HG02610 (cell line): ENCODE data around the gene TRIM68.

ENCODE experiments used
- ATAC-seq: cut with Tn5 transposase; IDR thresholded peaks from one replicate; pipeline ENCODE4 v1.9.1; 2021; ENCODE audit warnings: mild to moderate bottlenecking, moderate library complexity; ENCODE audit not compliant: unreplicated experiment

Gene TRIM68, protein sequence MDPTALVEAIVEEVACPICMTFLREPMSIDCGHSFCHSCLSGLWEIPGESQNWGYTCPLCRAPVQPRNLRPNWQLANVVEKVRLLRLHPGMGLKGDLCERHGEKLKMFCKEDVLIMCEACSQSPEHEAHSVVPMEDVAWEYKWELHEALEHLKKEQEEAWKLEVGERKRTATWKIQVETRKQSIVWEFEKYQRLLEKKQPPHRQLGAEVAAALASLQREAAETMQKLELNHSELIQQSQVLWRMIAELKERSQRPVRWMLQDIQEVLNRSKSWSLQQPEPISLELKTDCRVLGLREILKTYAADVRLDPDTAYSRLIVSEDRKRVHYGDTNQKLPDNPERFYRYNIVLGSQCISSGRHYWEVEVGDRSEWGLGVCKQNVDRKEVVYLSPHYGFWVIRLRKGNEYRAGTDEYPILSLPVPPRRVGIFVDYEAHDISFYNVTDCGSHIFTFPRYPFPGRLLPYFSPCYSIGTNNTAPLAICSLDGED

DNA sequence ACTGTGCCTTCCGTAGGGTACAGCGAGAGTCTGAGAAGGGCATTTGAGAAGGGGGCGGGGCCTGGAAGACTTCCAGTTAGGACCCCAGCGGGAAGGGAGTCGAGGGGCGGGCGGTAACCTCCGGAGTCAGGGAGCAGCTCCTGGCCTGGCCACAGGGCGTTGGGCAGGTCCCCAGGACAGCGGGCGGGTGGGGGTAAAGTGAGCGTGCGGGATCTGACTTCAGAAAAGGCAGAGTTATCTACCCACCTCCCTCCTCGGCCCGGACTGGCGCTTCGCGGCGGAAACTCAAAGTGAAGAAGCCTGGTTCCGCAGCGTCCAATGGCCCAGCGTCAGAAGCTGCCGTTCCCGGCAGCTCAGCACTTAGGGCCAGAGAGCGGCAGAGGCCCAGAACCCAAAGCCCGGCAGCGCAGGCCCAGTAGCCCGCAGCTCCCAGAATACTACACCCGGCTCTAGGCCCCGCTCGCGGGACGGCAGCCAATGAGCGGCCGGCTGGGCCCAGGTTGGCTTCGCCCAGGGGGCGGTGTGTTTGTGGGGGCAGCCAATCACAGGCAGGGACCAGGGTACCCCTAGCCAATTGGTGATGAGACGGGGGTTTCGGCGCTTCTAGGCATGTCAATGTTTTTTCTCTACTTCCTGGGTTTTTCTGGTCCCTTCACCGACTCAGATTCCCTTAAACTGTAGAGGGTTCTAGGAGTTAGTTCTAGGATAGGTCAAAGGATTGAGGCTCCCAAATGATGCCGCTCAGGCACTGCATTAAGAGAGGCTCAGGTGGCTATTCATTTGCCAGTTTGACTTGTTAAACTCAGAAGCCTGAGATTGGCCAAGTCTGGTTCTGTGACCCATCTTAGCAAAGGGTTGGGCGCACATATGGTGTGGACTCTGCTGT lies at the start of gene TRIM68:
Gene TRIM68, minus strand, starts transcription at position 451 of the 886 bp plus-strand sequence. CDS start 2,727 bp downstream, outside the sequence.
- peak; percentile 100 for ATAC-seq

DNA sequence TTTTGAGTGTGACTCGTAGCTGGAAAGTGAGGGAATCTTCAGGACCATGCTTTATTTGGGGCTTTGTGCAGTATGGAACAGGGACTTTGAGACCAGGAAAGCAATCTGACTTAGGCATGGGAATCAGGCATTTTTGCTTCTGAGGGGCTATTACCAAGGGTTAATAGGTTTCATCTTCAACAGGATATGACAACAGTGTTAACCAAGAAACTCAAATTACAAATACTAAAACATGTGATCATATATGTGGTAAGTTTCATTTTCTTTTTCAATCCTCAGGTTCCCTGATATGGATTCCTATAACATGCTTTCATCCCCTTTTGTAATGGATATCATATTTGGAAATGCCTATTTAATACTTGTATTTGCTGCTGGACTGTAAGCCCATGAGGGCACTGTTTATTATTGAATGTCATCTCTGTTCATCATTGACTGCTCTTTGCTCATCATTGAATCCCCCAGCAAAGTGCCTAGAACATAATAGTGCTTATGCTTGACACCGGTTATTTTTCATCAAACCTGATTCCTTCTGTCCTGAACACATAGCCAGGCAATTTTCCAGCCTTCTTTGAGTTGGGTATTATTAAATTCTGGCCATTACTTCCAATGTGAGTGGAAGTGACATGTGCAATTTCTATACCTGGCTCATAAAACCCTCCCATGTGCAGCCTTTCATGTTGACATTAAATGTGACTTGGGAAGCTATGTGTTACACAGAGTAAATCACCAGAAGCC lies 46.8 kb upstream of the TRIM68 start:
- no peak for ATAC-seq

DNA sequence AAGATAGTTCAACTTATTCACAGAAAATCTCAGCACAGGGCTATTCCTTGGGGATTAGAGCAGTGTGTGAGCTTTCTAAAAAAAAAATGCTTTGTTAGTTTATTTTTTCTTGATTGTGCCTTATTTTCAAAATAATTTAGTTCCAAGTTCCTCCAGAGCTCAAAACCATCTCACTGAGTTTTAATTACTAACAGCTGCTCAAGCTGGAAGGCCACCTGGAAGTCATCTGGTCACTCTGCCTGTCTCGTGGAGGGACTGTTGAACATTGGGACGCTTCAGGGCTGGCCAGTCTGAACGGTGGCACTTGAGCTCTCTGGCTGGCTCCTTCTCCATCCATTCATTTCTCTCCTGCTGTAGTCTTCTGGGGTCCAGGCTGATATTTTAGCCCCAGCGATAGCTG lies 39.7 kb upstream of the TRIM68 start:
- no peak for ATAC-seq

DNA sequence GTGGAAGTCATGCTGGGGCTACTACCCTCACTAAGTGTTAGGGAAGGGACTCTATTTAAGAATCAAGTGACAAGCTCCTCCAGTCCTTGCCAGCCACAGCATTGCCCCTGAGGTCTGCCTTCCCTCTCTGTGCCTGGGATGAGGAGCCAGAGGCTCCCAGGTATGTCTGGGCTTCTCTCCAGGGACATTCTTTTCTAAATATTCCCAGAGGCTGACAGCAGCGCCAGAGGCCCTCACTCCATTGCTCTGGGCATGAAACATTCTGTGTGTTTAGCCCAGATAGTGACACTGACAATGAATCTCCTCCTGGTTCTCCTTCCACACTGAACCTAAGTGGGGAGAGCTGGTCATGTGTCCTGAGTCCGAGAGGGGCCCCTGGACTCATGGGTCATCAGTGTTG lies 37.9 kb upstream of the TRIM68 start:
- no peak for ATAC-seq

DNA sequence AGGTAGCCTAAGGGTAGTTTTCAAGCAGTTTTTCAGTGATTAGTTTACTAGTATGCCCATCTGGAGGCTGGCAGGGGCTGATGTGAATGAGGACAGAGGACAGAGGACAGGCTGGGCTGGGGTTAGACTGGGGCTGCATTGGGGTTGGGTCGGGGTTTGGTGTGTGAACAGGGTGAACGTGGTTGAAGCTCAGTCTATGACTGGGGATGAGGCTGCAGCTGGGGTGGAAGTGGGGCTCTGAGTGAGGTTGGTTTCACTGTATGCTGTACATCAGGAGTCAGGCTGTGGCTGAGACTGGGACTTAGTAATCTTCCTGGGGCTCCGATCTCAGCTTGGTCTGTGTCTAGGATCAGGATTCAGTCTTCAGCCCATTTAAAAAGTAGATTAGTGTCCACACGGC lies 36.2 kb upstream of the TRIM68 start:
- ATAC-seq, result no peak

DNA sequence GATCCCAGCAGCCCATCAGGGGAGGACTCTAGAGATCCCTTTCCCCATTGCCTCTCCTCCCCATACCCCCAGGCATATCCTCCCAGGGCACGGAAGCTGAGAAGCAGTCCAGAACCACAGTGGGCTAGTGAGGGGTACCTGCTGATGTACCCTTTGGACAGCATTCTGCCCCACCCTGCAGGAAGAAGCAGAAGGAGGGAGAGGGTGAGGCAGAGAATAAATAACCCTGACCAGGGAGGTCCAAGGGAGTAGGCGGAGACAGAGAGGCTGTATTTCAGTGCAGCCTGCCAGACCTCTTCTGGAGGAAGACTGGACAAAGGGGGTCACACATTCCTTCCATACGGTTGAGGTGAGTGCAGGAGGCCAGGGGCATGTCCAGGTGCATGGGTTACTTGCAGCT lies 35.7 kb upstream of the TRIM68 start, which contains the start of gene OR51E1:
Gene OR51E1, plus strand, starts transcription at position 301 of the 400 bp plus-strand sequence. CDS start 8,545 bp downstream, outside the sequence.
- ATAC-seq, result no peak

DNA sequence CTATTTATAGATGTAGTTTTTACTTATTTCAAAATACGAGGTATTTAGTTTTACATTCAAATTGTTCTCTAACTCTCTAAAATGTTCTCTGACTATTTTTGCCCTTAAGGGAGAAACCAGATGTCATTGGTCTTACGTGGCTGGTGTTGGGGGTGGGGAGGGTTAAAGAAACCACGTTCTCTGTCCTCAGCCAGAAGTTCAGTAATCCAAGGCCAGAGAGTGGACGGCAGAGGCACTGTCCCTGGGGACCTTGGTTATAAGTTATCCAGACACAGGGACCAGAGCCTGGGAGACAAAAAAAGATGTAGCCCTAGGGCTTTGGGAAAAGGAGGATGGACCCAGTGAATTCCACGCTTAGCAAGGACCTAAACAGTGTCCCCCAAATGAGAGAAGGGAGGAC lies 35.0 kb upstream of the TRIM68 start:
- no peak for ATAC-seq

DNA sequence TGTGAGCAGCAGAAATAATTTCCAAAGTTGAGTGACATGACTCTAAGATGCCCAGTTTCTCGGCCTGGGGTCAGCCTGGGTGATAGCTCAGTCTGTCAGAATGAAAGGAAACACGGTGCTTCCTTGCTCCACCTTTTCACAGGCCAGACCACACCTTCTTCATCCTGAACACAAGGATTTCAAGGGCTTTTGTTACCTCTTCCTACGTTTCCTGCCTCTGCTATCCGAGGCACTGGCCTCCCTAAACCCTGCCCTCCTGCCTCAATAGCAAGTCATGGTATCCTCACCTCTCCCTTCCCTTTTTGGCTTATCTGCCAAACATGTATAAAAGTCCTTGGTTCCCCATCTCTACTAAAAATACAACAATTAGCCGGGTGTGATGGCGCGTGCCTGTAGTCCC lies 34.0 kb upstream of the TRIM68 start:
- ATAC-seq, result no peak

DNA sequence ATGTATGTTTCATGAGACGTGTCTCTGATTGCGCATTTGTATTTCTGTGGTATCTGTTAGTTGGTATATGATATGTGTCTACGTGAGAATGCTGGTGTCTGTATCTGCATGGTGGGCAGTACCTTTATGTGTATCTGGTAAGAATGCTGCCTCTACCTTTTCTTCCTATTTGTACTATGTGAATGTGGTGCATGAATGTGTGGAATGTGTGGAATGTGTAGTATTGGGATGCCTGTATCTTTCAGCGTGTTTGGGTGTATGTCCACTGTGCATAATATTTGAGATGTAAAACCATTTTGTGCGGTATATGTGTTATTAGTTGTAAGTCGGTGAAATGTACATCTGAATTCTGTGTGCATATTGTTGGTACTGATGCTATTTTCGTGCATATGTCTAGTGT lies 33.5 kb upstream of the TRIM68 start:
- ATAC-seq, result no peak

DNA sequence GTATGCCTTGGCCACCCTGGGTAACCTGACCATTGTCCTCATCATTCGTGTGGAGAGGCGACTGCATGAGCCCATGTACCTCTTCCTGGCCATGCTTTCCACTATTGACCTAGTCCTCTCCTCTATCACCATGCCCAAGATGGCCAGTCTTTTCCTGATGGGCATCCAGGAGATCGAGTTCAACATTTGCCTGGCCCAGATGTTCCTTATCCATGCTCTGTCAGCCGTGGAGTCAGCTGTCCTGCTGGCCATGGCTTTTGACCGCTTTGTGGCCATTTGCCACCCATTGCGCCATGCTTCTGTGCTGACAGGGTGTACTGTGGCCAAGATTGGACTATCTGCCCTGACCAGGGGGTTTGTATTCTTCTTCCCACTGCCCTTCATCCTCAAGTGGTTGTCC lies 31.9 kb upstream of the TRIM68 start:
- no peak for ATAC-seq

DNA sequence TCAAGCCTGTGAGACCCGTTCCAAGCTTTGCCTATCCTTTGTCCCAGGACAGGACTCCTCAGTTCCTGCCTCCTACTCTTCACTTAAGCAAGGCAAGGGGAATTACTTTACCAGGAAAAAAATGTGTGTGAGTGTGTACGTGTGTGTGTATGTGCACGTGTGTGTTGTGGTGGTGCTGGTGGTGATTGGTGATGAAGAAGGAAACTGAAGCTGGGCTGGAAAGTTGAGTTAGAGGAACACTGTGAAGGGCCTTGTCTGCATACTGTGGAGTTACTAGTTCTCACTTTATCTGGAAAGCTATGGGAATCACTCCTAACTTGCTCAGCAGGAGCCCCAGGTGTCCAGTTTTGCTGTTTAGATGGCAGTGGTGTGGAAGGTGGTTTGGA lies 29.6 kb upstream of the TRIM68 start:
- no peak for ATAC-seq

DNA sequence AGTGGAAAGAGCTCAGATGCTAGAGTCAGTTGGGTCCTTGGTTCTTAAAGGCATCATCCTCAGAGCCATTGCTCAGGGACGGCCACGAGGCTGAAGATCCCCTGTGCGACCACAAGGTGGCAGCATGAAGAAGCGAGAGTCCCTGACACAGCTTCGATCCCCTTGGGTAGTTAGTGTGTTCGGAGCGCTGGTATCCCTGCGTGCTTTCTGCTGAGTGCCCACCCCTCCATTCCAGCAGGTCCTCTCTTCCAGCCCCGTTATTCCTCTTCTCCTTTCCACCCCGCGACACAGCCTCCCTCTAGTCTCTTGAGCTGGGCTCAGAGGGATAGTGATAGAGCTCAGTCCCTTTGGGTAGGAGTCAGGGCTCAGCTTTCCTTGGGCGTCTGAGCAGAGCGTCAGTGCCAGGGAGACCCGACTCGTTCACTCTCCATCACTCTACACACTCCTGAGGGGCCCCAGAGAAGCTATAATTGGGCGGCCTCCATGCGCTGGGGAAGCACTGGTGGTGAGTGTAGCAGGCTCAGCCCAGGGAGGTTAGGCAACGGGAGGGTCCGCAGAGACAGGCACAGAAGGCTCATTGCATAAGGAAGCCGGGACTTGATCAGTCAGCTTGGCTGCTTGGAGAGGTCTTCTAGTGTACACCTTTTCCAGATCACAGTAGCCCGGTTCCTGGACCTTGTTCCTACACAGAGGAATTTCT lies 29.1 kb upstream of the TRIM68 start, which contains the start of gene OR51D1:
Gene OR51D1, plus strand, starts transcription at position 516 of the 700 bp plus-strand sequence. CDS start 2,314 bp downstream, outside the sequence.
- ATAC-seq, result peak; percentile 96

DNA sequence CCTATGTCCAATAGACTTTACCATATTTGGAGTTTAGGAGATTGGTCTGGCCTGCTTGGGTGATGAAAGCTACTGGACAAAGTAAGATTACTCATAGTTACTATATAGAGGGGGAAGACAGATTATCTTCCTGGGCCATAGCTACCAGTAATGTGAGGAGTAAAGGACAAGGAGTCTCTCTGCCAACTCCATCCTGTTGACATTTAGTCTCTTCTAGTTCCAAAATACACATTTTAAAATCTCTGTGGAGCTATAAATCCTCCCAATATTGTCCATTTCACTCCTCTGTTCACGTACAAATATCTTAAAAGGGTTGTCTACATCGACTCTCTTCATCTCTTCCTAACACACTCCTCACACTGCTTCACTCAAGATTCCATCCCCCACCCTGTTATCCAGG lies 28.1 kb upstream of the TRIM68 start:
- ATAC-seq, result no peak

DNA sequence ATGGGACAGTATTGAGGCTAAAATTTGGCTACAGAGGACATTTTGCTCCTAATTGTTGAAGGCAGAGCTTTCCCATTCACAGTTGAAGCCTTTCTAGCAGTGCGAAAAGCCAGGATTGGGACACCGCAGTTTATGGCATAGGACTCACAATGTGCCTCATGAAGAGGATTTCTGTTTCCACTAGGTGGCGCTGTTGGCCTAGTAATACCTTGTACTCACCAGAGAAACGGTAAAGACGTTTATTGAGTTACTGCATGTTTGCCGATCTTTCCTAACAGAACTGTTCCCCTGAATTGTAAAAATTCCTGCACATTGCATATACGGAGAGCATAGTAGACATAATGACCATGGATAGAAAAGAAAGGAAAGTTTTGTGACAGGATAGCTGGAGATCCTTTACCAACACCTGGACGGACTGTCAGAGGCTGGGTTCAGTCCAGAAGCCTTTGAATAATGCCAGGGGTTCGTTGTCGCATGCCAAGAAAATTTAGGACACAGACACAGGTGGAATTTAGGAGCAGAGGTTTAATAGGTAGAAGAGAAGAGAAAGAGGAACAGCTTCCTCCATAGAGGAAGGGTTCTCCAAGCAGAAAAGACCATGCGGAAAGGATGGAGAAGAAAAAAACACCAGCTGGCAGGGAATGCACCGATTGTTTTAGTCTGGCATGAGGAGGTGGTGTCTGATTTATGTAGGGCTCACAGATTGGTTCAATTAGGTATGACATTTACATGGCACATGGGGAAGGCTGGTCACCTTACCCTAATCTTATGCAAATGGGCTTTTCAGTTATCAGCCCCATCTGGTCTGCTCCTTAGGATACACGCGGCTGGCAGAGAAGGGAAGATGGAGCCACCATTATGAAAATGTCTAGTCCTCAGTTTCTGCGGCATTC lies 18.4 kb upstream of the TRIM68 start:
- no peak for ATAC-seq

DNA sequence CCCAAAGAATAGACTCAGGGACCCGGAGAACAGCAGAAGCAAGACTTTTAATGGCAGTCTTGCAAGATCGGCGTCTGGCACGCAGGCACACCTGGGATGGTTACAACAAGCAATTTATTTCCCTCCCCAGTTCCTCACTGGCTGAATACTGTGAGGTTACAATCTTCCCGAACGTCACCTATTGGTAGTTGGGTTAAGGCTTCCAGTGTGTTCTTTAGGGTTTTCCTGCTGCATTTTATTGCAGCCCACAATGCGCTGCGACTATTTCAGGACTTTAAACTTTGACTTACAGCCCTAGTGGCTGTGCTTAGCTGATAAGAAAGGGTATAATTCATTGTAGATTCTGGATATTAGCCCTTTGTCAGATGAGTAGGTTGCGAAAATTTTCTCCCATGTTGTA lies 11.5 kb upstream of the TRIM68 start:
- ATAC-seq, result no peak

DNA sequence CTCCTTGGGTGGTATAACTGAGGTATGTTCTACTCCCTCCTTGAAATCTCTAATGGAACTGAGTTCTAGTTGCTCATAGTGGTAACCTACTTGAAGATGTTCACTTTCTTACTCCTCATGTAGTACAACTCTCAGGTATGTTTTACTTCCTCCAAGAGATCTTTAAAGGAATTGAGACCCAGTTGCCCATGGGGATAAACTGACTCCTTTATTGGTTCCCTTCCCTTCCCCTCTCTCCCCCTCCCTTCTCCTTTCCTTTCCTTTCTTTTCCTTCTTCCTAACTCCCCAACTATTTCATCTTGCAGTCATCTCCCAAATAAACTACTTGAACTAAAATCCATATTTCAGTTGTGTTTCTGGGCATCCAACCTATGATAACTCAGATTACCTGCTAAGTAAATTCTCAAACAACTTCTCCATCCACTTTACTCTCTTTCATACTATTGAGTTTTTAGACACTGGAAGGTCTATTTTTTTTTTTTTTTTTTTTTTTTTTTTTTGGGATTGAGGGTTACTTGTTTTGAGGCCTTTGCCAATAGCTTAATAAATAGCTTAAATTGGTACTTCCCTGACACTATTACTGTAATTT lies 7.9 kb upstream of the TRIM68 start:
- ATAC-seq, result no peak

DNA sequence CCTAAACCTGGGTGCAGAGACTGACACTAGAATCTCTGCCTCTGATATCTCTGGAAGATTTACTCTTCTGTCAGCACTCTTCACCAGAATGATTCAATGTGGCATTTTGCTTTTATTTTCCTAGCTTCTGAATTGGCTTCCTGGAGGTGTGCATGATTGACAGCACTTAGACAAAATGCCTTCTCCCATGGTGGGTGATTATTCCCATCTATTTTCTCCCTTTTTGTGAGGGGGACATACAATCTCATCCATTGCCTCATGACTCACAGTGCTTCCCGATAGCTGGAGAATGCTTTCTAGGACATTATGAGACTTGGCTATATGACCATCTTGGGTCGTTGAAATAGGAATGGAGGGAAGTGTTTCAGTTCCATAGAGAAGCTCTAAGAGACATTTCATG lies 4.0 kb upstream of the TRIM68 start:
- ATAC-seq, result no peak

DNA sequence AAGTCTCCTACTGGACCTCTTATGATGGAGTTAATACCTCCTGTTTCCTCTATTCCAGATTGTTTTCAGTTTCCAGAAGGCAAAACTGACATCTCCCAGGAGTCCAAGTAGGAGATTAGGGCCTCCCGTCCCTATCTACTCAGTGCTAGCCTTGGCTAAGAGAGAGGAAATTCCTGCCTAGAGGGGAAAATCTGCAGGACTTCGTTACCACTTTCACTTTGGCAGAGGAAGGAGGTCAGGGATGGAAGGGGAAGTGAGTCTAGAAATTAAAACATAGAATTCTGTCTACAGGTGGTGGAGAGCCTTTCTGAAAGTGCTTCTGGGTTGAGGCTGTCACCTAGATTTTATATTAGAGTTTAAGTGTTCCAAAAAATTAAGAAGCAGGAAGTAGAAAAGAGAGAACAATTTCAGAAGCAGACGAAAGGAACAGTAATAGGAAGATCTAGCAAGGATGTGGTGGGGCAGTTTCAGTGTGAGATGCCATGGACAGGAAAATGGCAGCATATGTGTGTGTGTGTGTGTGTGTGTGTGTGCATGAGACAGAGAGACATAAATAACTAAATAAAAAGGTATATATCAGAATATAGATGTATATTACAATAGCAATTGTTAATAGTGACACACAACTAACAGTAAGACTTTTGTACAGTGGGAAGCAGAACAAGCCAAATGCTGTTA lies 2.4 kb upstream of the TRIM68 start:
- ATAC-seq, result no peak
